ENCODE measurements around the gene USP17L28.
A peak's percentile ranks its signal among the peaks of the same experiment; 100 is the strongest.
"Not testable (repeated sequence)": the region's sequence is repeated elsewhere in the genome, so short reads cannot be mapped to it uniquely, and the experiment has no call there.

USP17L28 gene, protein sequence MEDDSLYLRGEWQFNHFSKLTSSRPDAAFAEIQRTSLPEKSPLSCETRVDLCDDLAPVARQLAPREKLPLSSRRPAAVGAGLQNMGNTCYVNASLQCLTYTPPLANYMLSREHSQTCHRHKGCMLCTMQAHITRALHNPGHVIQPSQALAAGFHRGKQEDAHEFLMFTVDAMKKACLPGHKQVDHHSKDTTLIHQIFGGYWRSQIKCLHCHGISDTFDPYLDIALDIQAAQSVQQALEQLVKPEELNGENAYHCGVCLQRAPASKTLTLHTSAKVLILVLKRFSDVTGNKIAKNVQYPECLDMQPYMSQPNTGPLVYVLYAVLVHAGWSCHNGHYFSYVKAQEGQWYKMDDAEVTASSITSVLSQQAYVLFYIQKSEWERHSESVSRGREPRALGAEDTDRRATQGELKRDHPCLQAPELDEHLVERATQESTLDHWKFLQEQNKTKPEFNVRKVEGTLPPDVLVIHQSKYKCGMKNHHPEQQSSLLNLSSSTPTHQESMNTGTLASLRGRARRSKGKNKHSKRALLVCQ

GRCh38 chr4:9348593-9348992 lies at the start of gene USP17L28:
USP17L28 (plus strand) TSS chr4:9348893; CDS start chr4:9348893, 0 bp downstream.
- not testable (repeated sequence) for DNase-seq (ENCODE audit: low spot score in 2 of 2); H3K9me3 Mint-ChIP-seq; ATAC-seq (ENCODE audit: low read depth); H3K27me3 Mint-ChIP-seq; H3K36me3 Mint-ChIP-seq; H3K27ac Mint-ChIP-seq; H3K4me1 Mint-ChIP-seq; H3K4me3 Mint-ChIP-seq

GRCh38 chr4:9324191-9324590 lies 24.5 kb upstream of the USP17L28 start:
- DNase-seq (ENCODE audit: low spot score in 2 of 2); H3K36me3 Mint-ChIP-seq; H3K4me3 Mint-ChIP-seq; H3K27me3 Mint-ChIP-seq; ATAC-seq (ENCODE audit: low read depth); H3K9me3 Mint-ChIP-seq; H3K4me1 Mint-ChIP-seq; H3K27ac Mint-ChIP-seq: not testable (repeated sequence)

GRCh38 chr4:9324865-9325264 lies 23.8 kb upstream of the USP17L28 start, which contains the start of gene USP17L24:
USP17L24 (plus strand) TSS chr4:9325165; CDS start chr4:9325165, 0 bp downstream.
- H3K4me3 Mint-ChIP-seq; ATAC-seq (ENCODE audit: low read depth); H3K4me1 Mint-ChIP-seq; H3K36me3 Mint-ChIP-seq; H3K27me3 Mint-ChIP-seq; H3K27ac Mint-ChIP-seq; DNase-seq (ENCODE audit: low spot score in 2 of 2); H3K9me3 Mint-ChIP-seq: not testable (repeated sequence)

DNA sequence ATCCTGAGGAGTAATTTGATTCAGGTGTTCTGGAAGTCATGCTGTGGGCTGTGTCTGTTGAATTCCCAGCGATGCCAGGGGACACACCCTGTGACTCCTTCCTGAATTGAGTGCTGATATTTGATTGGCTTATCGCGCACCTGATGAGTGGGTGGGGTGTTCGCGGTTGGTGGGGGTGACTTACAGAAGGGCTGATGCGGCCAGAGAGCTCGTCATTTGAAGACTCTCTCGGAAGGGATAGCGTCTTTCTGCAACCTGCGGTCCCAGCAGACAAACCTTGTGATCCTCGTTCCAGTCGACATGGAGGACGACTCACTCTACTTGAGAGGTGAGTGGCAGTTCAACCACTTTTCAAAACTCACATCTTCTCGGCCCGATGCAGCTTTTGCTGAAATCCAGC lies 19.1 kb upstream of the USP17L28 start, which contains the start of gene USP17L25:
Gene USP17L25 (plus strand): TSS at position 301 of the 400 bp plus-strand sequence. CDS start 0 bp downstream, at position 301.
- ATAC-seq (ENCODE audit: low read depth); H3K27ac Mint-ChIP-seq; H3K9me3 Mint-ChIP-seq; H3K4me3 Mint-ChIP-seq; H3K27me3 Mint-ChIP-seq; DNase-seq (ENCODE audit: low spot score in 2 of 2); H3K36me3 Mint-ChIP-seq; H3K4me1 Mint-ChIP-seq: not testable (repeated sequence)

DNA sequence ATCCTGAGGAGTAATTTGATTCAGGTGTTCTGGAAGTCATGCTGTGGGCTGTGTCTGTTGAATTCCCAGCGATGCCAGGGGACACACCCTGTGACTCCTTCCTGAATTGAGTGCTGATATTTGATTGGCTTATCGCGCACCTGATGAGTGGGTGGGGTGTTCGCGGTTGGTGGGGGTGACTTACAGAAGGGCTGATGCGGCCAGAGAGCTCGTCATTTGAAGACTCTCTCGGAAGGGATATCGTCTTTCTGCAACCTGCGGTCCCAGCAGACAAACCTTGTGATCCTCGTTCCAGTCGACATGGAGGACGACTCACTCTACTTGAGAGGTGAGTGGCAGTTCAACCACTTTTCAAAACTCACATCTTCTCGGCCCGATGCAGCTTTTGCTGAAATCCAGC lies 14.3 kb upstream of the USP17L28 start, which contains the start of gene USP17L26:
Gene USP17L26 (plus strand): TSS at position 301 of the 400 bp plus-strand sequence. CDS start 0 bp downstream, at position 301.
- not testable (repeated sequence) for H3K4me3 Mint-ChIP-seq; H3K36me3 Mint-ChIP-seq; H3K27ac Mint-ChIP-seq; DNase-seq (ENCODE audit: low spot score in 2 of 2); ATAC-seq (ENCODE audit: low read depth); H3K27me3 Mint-ChIP-seq; H3K9me3 Mint-ChIP-seq; H3K4me1 Mint-ChIP-seq

DNA sequence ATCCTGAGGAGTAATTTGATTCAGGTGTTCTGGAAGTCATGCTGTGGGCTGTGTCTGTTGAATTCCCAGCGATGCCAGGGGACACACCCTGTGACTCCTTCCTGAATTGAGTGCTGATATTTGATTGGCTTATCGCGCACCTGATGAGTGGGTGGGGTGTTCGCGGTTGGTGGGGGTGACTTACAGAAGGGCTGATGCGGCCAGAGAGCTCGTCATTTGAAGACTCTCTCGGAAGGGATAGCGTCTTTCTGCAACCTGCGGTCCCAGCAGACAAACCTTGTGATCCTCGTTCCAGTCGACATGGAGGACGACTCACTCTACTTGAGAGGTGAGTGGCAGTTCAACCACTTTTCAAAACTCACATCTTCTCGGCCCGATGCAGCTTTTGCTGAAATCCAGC lies 9.6 kb upstream of the USP17L28 start, which contains the start of gene USP17L5:
Gene USP17L5 (plus strand): TSS at position 301 of the 400 bp plus-strand sequence. CDS start 0 bp downstream, at position 301.
- H3K36me3 Mint-ChIP-seq; DNase-seq (ENCODE audit: low spot score in 2 of 2); ATAC-seq (ENCODE audit: low read depth); H3K27ac Mint-ChIP-seq; H3K27me3 Mint-ChIP-seq; H3K9me3 Mint-ChIP-seq; H3K4me1 Mint-ChIP-seq; H3K4me3 Mint-ChIP-seq: not testable (repeated sequence)

DNA sequence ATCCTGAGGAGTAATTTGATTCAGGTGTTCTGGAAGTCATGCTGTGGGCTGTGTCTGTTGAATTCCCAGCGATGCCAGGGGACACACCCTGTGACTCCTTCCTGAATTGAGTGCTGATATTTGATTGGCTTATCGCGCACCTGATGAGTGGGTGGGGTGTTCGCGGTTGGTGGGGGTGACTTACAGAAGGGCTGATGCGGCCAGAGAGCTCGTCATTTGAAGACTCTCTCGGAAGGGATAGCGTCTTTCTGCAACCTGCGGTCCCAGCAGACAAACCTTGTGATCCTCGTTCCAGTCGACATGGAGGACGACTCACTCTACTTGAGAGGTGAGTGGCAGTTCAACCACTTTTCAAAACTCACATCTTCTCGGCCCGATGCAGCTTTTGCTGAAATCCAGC lies 4.8 kb upstream of the USP17L28 start, which contains the start of gene USP17L27:
Gene USP17L27 (plus strand): TSS at position 301 of the 400 bp plus-strand sequence. CDS start 0 bp downstream, at position 301.
- ATAC-seq (ENCODE audit: low read depth); H3K27me3 Mint-ChIP-seq; H3K4me3 Mint-ChIP-seq; DNase-seq (ENCODE audit: low spot score in 2 of 2); H3K36me3 Mint-ChIP-seq; H3K9me3 Mint-ChIP-seq; H3K27ac Mint-ChIP-seq; H3K4me1 Mint-ChIP-seq: not testable (repeated sequence)

- not testable (repeated sequence) for H3K36me3 Mint-ChIP-seq; DNase-seq (ENCODE audit: low spot score in 2 of 2); H3K27me3 Mint-ChIP-seq; H3K4me1 Mint-ChIP-seq; H3K9me3 Mint-ChIP-seq; H3K4me3 Mint-ChIP-seq; ATAC-seq (ENCODE audit: low read depth); H3K27ac Mint-ChIP-seq
Measured at GRCh38 chr4:9350866-9351265, 2.2 kb downstream of the USP17L28 start.

- not testable (repeated sequence) for ATAC-seq (ENCODE audit: low read depth); H3K9me3 Mint-ChIP-seq; H3K27ac Mint-ChIP-seq; H3K27me3 Mint-ChIP-seq; H3K4me1 Mint-ChIP-seq; DNase-seq (ENCODE audit: low spot score in 2 of 2); H3K36me3 Mint-ChIP-seq; H3K4me3 Mint-ChIP-seq
Measured at GRCh38 chr4:9353338-9353737, 4.6 kb downstream of the USP17L28 start, which contains the start of gene USP17L29. USP17L29 (plus strand) TSS chr4:9353638; CDS start chr4:9353638, 0 bp downstream.

GRCh38 chr4:9362829-9363228 lies 14.1 kb downstream of the USP17L28 start, which contains the start of gene USP17L30:
USP17L30 (plus strand) TSS chr4:9363129; CDS start chr4:9363129, 0 bp downstream.
- H3K27ac Mint-ChIP-seq; H3K36me3 Mint-ChIP-seq; DNase-seq (ENCODE audit: low spot score in 2 of 2); H3K27me3 Mint-ChIP-seq; H3K4me1 Mint-ChIP-seq; ATAC-seq (ENCODE audit: low read depth); H3K9me3 Mint-ChIP-seq; H3K4me3 Mint-ChIP-seq: not testable (repeated sequence)

DNA sequence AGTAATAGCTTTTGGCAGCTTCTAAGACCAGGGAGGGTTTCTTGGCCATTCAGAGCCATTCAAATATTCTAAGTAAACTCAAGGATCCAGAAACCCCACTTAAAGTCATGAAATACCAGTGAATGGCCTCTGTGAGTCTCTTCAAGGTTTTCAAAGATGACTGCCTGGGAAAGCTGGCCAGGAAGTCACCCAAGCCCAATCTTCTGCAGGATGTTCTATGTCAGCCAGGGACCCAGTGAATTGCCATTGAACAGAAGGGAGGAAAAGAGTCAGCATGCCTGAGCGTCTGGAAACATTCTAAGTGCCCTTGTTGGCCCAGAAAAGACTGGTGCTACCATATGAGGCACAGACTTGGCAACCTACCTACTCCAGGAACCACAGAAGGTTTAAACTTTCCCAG lies 31.2 kb downstream of the USP17L28 start:
- H3K4me3 Mint-ChIP-seq; H3K27ac Mint-ChIP-seq; ATAC-seq (ENCODE audit: low read depth); H3K36me3 Mint-ChIP-seq; H3K27me3 Mint-ChIP-seq; DNase-seq (ENCODE audit: low spot score in 2 of 2); H3K9me3 Mint-ChIP-seq; H3K4me1 Mint-ChIP-seq: not testable (repeated sequence)

DNA sequence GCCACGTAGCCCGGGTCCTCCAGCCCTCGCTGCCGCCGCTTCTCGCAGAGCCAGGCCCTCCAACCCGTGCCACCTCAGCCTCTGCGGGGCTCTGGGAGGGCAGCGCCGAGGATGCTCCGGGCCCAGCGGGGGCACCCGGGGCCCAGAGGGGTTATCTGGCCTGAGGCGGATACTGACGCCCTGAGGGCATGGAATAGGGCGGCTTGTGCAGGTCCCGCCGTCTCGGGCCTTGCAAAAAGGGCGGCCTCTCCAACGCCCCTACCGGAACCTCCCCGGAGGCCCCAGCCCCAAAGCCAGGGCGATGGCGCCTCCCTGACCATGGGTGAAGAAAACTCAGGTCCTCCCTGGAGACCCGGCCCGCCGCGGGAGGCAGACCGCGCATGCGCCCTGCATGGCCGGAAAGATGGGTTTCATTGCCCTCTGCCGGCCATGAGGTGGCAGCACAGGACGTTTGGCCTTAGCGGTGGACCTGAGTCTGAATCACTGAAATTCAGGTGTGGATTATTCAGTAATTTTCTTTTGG lies 32.4 kb downstream of the USP17L28 start:
- H3K4me1 Mint-ChIP-seq, H3K36me3 Mint-ChIP-seq, H3K27me3 Mint-ChIP-seq, H3K27ac Mint-ChIP-seq, H3K9me3 Mint-ChIP-seq: not testable (repeated sequence)
- ATAC-seq (ENCODE audit: low read depth), result peak; percentile 34
- peak overlapping the region; percentile 61 for H3K4me3 Mint-ChIP-seq
- peak; percentile 30 to 34 for DNase-seq (ENCODE audit: low spot score in 2 of 2)

DNA sequence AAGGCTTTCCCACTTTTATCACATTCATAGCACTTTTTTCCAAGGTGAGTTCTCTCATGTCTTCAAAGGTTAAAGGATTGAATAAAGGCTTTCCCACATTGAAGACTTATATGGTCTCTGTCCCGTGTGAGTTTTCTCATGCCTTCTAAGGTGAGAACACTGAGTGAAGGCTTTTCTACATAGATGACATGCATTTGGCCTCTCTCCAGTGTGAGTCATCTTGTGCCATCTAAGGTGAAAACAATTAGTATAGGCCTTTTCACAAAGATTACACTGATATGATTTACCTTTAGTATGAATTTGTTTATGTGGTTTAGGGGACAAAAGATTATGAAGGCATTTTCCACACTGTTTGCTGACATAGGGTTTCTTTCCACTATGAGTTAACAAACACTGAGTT lies 35.4 kb downstream of the USP17L28 start:
- Mint-ChIP-seq H3K27ac (no peak overlapping the region), H3K4me1 (peaks cover 2% of the 10 kb centered on the region), H3K27me3 (peaks cover 4% of the 10 kb centered on the region), H3K4me3 (no peak overlapping the region), H3K9me3 (no peaks in the 10 kb centered on the region), H3K36me3 (no peaks in the 10 kb centered on the region)
- ATAC-seq (ENCODE audit: low read depth) (no peak), DNase-seq (ENCODE audit: low spot score in 2 of 2) (no peak)

GRCh38 chr4:9389001-9389400 lies 40.3 kb downstream of the USP17L28 start:
- not testable (repeated sequence) for H3K27ac Mint-ChIP-seq, H3K36me3 Mint-ChIP-seq

More at GRCh38 chr4:9389001-9389400, 40.3 kb downstream of the USP17L28 start:
- not testable (repeated sequence) for ATAC-seq (ENCODE audit: low read depth); H3K9me3 Mint-ChIP-seq; H3K4me3 Mint-ChIP-seq; H3K4me1 Mint-ChIP-seq; DNase-seq (ENCODE audit: low spot score in 2 of 2); H3K27me3 Mint-ChIP-seq
